ENCODE results near the gene ANKRD40CL. TPM values are rescaled to one million over a fixed set of nuclear protein-coding genes. Genes with fewer than 3 reads are reported as not detected.

ANKRD40CL gene
- total and polyA plus RNA-seq, 2 experiments from 2014 or later, result not detected

- Histone ChIP-seq H3F3A (ENCODE audit: insufficient read depth) (no peaks in the 10 kb centered on the region), H3K79me2 (ENCODE audit: insufficient read depth) (no peaks in the 10 kb centered on the region), H3K9me3 (ENCODE audit: low read depth) (no peaks in the 10 kb centered on the region), H3K4me3 (no peak overlapping the region), H3K9me2 (ENCODE audit: insufficient read depth) (no peaks in the 10 kb centered on the region), H3K9ac (no peak overlapping the region), H2AFZ (no peak overlapping the region), H3K4me2 (ENCODE audit: unreplicated experiment) (no peak overlapping the region), H3K4me1 (ENCODE audit: insufficient read depth) (no peaks in the 10 kb centered on the region), H3K27me3 (replicated peaks; ENCODE audit: insufficient read depth) (no peaks in the 10 kb centered on the region), H4K20me1 (ENCODE audit: insufficient read depth) (no peaks in the 10 kb centered on the region), H3K36me3 (ENCODE audit: low read depth) (no peaks in the 10 kb centered on the region), H3K27ac (no peak overlapping the region)
- in situ Hi-C loops (cut with MboI), result no loop called here
- no peak for DNase-seq
- TF ChIP-seq EZH2 (IDR thresholded peaks at IDR 0.05; ENCODE audit: insufficient read depth, poor library complexity, severe bottlenecking), result no peak
- WGBS, 2 experiments (ENCODE audit: low coverage in 1 of 2, low lambda C conversion rate in 2 of 2, missing lambda C conversion rate in 2 of 2), result 78 to 86% methylated on average over 6 of the region's 6 CpGs
These were observed 36.4 kb upstream of the ANKRD40CL start for GRCh38 chr17:50803676-50804075.

GRCh38 chr17:50802609-50803571 lies 35.6 kb upstream of the ANKRD40CL start:
- in situ Hi-C loops (cut with MboI), result no loop called here

GRCh38 chr17:50800196-50800700 lies 32.9 kb upstream of the ANKRD40CL start:
- Histone ChIP-seq H3K36me3 (ENCODE audit: low read depth) (no peaks in the 10 kb centered on the region), H3K79me2 (ENCODE audit: insufficient read depth) (no peaks in the 10 kb centered on the region), H3K27ac (no peak overlapping the region), H3K4me3 (no peak overlapping the region), H3F3A (ENCODE audit: insufficient read depth) (no peaks in the 10 kb centered on the region), H3K9me3 (ENCODE audit: low read depth) (no peaks in the 10 kb centered on the region), H3K4me2 (ENCODE audit: unreplicated experiment) (no peak overlapping the region), H4K20me1 (ENCODE audit: insufficient read depth) (no peaks in the 10 kb centered on the region), H3K27me3 (replicated peaks; ENCODE audit: insufficient read depth) (no peaks in the 10 kb centered on the region), H3K4me1 (ENCODE audit: insufficient read depth) (no peaks in the 10 kb centered on the region), H3K9me2 (ENCODE audit: insufficient read depth) (no peaks in the 10 kb centered on the region), H3K9ac (no peak overlapping the region), H2AFZ (no peak overlapping the region)
- in situ Hi-C loops (cut with MboI), result no loop called here
- WGBS, 2 experiments (ENCODE audit: low coverage in 1 of 2, low lambda C conversion rate in 2 of 2, missing lambda C conversion rate in 2 of 2), result 82 to 84% methylated on average over 12 of the region's 12 CpGs
- no peak for DNase-seq
- no peak for TF ChIP-seq EZH2 (IDR thresholded peaks at IDR 0.05; ENCODE audit: insufficient read depth, poor library complexity, severe bottlenecking)
- no peak for TF ChIP-seq EZH2phosphoT487 (IDR thresholded peaks at IDR 0.05; ENCODE audit: insufficient read depth, low read depth)

More at GRCh38 chr17:50802609-50803571, 35.6 kb upstream of the ANKRD40CL start:
- no peak for DNase-seq
- H2AFZ ChIP-seq, result no peak overlapping the region
- no peak overlapping the region for H3K27ac ChIP-seq
- no peak overlapping the region for H3K9ac ChIP-seq
- no peaks in the 10 kb centered on the region for H3K9me2 ChIP-seq (ENCODE audit: insufficient read depth)
- WGBS, 2 experiments (ENCODE audit: low coverage in 1 of 2, low lambda C conversion rate in 2 of 2, missing lambda C conversion rate in 2 of 2), result 75 to 79% methylated on average over 12 of the region's 12 CpGs
- H3K9me3 ChIP-seq (ENCODE audit: low read depth), result no peaks in the 10 kb centered on the region
- no peaks in the 10 kb centered on the region for H3K4me1 ChIP-seq (ENCODE audit: insufficient read depth)
- no peaks in the 10 kb centered on the region for H3K79me2 ChIP-seq (ENCODE audit: insufficient read depth)
- no peak overlapping the region for H3K4me3 ChIP-seq
- no peak overlapping the region for H3K4me2 ChIP-seq (ENCODE audit: unreplicated experiment)
- TF ChIP-seq EZH2phosphoT487 (IDR thresholded peaks at IDR 0.05; ENCODE audit: insufficient read depth, low read depth) (no peak), EZH2 (IDR thresholded peaks at IDR 0.05; ENCODE audit: insufficient read depth, poor library complexity, severe bottlenecking) (no peak)
- no peaks in the 10 kb centered on the region for H3K27me3 ChIP-seq (replicated peaks; ENCODE audit: insufficient read depth)
- H3K36me3 ChIP-seq (ENCODE audit: low read depth), result no peaks in the 10 kb centered on the region
- H4K20me1 ChIP-seq (ENCODE audit: insufficient read depth), result no peaks in the 10 kb centered on the region
- H3F3A ChIP-seq (ENCODE audit: insufficient read depth), result no peaks in the 10 kb centered on the region

- H3K9ac ChIP-seq, result no peak overlapping the region
- no peak for DNase-seq
- H3K4me3 ChIP-seq, result no peak overlapping the region
- no peaks in the 10 kb centered on the region for H3K27me3 ChIP-seq (replicated peaks; ENCODE audit: insufficient read depth)
- H4K20me1 ChIP-seq (ENCODE audit: insufficient read depth), result no peaks in the 10 kb centered on the region
- H3K9me3 ChIP-seq (ENCODE audit: low read depth), result no peaks in the 10 kb centered on the region
- H3K4me1 ChIP-seq (ENCODE audit: insufficient read depth), result no peaks in the 10 kb centered on the region
- no peak overlapping the region for H2AFZ ChIP-seq
- no peak overlapping the region for H3K4me2 ChIP-seq (ENCODE audit: unreplicated experiment)
- in situ Hi-C loops (cut with MboI), result no loop called here
- H3F3A ChIP-seq (ENCODE audit: insufficient read depth), result no peaks in the 10 kb centered on the region
- H3K36me3 ChIP-seq (ENCODE audit: low read depth), result no peaks in the 10 kb centered on the region
- no peak overlapping the region for H3K27ac ChIP-seq
- no peaks in the 10 kb centered on the region for H3K9me2 ChIP-seq (ENCODE audit: insufficient read depth)
- WGBS, 2 experiments (ENCODE audit: low coverage in 1 of 2, low lambda C conversion rate in 2 of 2, missing lambda C conversion rate in 2 of 2), result 76 to 81% methylated on average over 9 of the region's 9 CpGs
- TF ChIP-seq EZH2phosphoT487 (IDR thresholded peaks at IDR 0.05; ENCODE audit: insufficient read depth, low read depth) (no peak), EZH2 (IDR thresholded peaks at IDR 0.05; ENCODE audit: insufficient read depth, poor library complexity, severe bottlenecking) (no peak)
- no peaks in the 10 kb centered on the region for H3K79me2 ChIP-seq (ENCODE audit: insufficient read depth)
These were observed 32.3 kb upstream of the ANKRD40CL start for GRCh38 chr17:50799582-50799981.
